H1 (cell line): ENCODE results near the gene PPP2R2C. TPM values are rescaled to one million over a fixed set of nuclear protein-coding genes. Genes with fewer than 3 reads are reported as not detected.

Source experiments
- CTCF ChIA-PET: fragments of 300-600 bp; sonication (Branson Sonifier 250); formaldehyde crosslinking; loops from one replicate; lab custom pipeline; 2021; ENCODE audit not compliant: partially characterized antibody; lab: Charles Lee
- POLR2A ChIA-PET: fragments of 300-600 bp; sonication (Branson Sonifier 250); formaldehyde crosslinking; loops from one replicate; lab custom pipeline; 2021; ENCODE audit warnings: inconsistent platforms; ENCODE audit not compliant: partially characterized antibody; lab: Charles Lee
- DNase-seq, 2 experiments: peaks; one replicate each; pipeline versions ENCODE4 v3.0.0 to v3.0.0-alpha.2; 2010 to 2022; ENCODE audit warnings: low spot score in 2 of 2, low read depth in 1 of 2, mixed read lengths in 1 of 2
- FAIRE-seq: peaks from 2 replicates; lab custom pipeline; 2011; peaks lifted over from hg19 to GRCh38; lab: Jason Lieb, UNC
- H2AFZ ChIP-seq: 2 replicates; pipeline ENCODE4 v1.8.1; 2012; ENCODE audit warnings: low read length, inconsistent platforms
- H2AK5ac ChIP-seq: 2 replicates; pipeline ENCODE4 v1.6.1; 2013; ENCODE audit warnings: low read depth, low read length
- H2BK120ac ChIP-seq: replicated peaks from 2 replicates; pipeline ENCODE3; 2013; ENCODE audit warnings: low read depth, low read length, inconsistent platforms
- H2BK12ac ChIP-seq: 2 replicates; pipeline ENCODE4 v1.6.1; 2013; ENCODE audit warnings: low read depth, low read length
- H2BK15ac ChIP-seq: 2 replicates; pipeline ENCODE4 v1.6.1; 2013; ENCODE audit warnings: low read length
- H2BK20ac ChIP-seq: 2 replicates; pipeline ENCODE4 v1.6.1; 2013; ENCODE audit warnings: low read length
- H2BK5ac ChIP-seq: 2 replicates; pipeline ENCODE4 v1.6.1; 2013; ENCODE audit warnings: low read depth, low read length
- H3K14ac ChIP-seq: 2 replicates; pipeline ENCODE4 v1.6.1; 2013; ENCODE audit warnings: inconsistent platforms; ENCODE audit not compliant: insufficient read length
- H3K18ac ChIP-seq: 2 replicates; pipeline ENCODE4 v1.6.1; 2013; ENCODE audit warnings: low read length; ENCODE audit errors: extremely low read depth
- H3K23ac ChIP-seq: 2 replicates; pipeline ENCODE4 v1.6.1; 2013; ENCODE audit warnings: inconsistent platforms; ENCODE audit not compliant: insufficient read length
- H3K23me2 ChIP-seq: 2 replicates; pipeline ENCODE4 v1.6.1; 2013; ENCODE audit warnings: low read depth, low read length
- H3K27ac ChIP-seq: 2 replicates; pipeline ENCODE4 v1.6.1; 2011; ENCODE audit warnings: low read depth, low read length, inconsistent platforms
- H3K27me3 ChIP-seq, 4 experiments: replicated peaks in 1 of 4; 1 replicate in 1 of 4; 2 replicates in 3 of 4; pipeline versions ENCODE4 v1.6.1 to v1.8.1; 2011 to 2013; ENCODE audit warnings: low read length in 3 of 4, mild to moderate bottlenecking in 3 of 4, inconsistent platforms in 2 of 4, mixed read lengths in 2 of 4, moderate library complexity in 1 of 4; ENCODE audit not compliant: control insufficient read depth in 3 of 4, insufficient read depth in 3 of 4; ENCODE audit errors: extremely low read depth in 1 of 4
- H3K36me3 ChIP-seq, 4 experiments: 2 replicates each; pipeline versions ENCODE4 v1.6.1 to v1.8.1; 2011 to 2013; ENCODE audit warnings: mild to moderate bottlenecking in 4 of 4, low read length in 3 of 4, moderate library complexity in 2 of 4, control low read depth in 1 of 4, inconsistent platforms in 1 of 4; ENCODE audit not compliant: insufficient read depth in 4 of 4, control insufficient read depth in 2 of 4
- H3K4ac ChIP-seq: replicated peaks from 2 replicates; pipeline ENCODE3; 2013; ENCODE audit warnings: low read length, low read depth, mixed read lengths, inconsistent platforms; ENCODE audit not compliant: insufficient read length
- H3K4me1 ChIP-seq, 4 experiments: replicated peaks in 1 of 4; 1 replicate in 1 of 4; 2 replicates in 3 of 4; pipeline versions ENCODE4 v1.6.1 to v1.8.1; 2011 to 2013; ENCODE audit warnings: low read length in 3 of 4, inconsistent platforms in 2 of 4, mixed read lengths in 1 of 4; ENCODE audit not compliant: insufficient read depth in 4 of 4, control insufficient read depth in 3 of 4
- H3K4me2 ChIP-seq, 2 experiments: 2 replicates each; pipeline versions ENCODE4 v1.6.1 to v1.8.1; 2011 to 2013; ENCODE audit warnings: low read depth in 2 of 2, low read length in 2 of 2, control low read depth in 1 of 2, inconsistent platforms in 1 of 2, mild to moderate bottlenecking in 1 of 2; ENCODE audit not compliant: insufficient read depth in 1 of 2
- H3K4me3 ChIP-seq, 4 experiments: fragments of 200-600, 300-600 bp in 1 of 4; sonication (generic), shearing (Covaris generic), sonication (Bioruptor Twin) in 1 of 4; 2 replicates each; pipeline versions ENCODE4 v1.5.1 to v1.8.1; 2011 to 2016; ENCODE audit warnings: low read length in 4 of 4, low read depth in 3 of 4, control low read depth in 2 of 4, inconsistent platforms in 2 of 4, mild to moderate bottlenecking in 2 of 4, mixed read lengths in 1 of 4, moderate library complexity in 1 of 4; ENCODE audit not compliant: insufficient read depth in 2 of 4; ENCODE audit errors: extremely low read depth in 1 of 4
- H3K56ac ChIP-seq: replicated peaks from 2 replicates; pipeline ENCODE3; 2013; ENCODE audit warnings: low read depth, mild to moderate bottlenecking, mixed read lengths, low read length, inconsistent platforms; ENCODE audit not compliant: insufficient read length
- H3K79me1 ChIP-seq: 2 replicates; pipeline ENCODE4 v1.6.1; 2013; ENCODE audit warnings: low read depth, low read length, control low read depth
- H3K79me2 ChIP-seq, 2 experiments: 2 replicates each; pipeline versions ENCODE4 v1.6.1 to v1.8.1; 2012 to 2013; ENCODE audit warnings: low read length in 2 of 2, mild to moderate bottlenecking in 2 of 2, inconsistent platforms in 1 of 2; ENCODE audit not compliant: insufficient read depth in 2 of 2, control insufficient read depth in 1 of 2
- H3K9ac ChIP-seq, 4 experiments: replicated peaks in 1 of 4; 1 replicate in 1 of 4; 2 replicates in 3 of 4; pipeline versions ENCODE4 v1.6.1 to v1.8.1; 2011 to 2013; ENCODE audit warnings: low read depth in 3 of 4, low read length in 3 of 4, control low read depth in 2 of 4, mild to moderate bottlenecking in 2 of 4, moderate library complexity in 2 of 4, inconsistent platforms in 1 of 4; ENCODE audit errors: extremely low read depth in 1 of 4
- H3K9me3 ChIP-seq, 2 experiments: 2 replicates each; pipeline versions ENCODE4 v1.6.1 to v1.8.1; 2012 to 2013; ENCODE audit warnings: mild to moderate bottlenecking in 2 of 2, moderate library complexity in 2 of 2, control low read depth in 1 of 2, inconsistent platforms in 1 of 2, low read depth in 1 of 2, low read length in 1 of 2, mixed read lengths in 1 of 2; ENCODE audit not compliant: insufficient read depth in 2 of 2
- H4K20me1 ChIP-seq, 2 experiments: replicated peaks in 1 of 2; 2 replicates each; pipeline versions ENCODE3 to v1.8.1; 2011 to 2013; ENCODE audit warnings: inconsistent platforms in 2 of 2, low read length in 2 of 2, mild to moderate bottlenecking in 1 of 2; ENCODE audit not compliant: insufficient read depth in 2 of 2, control insufficient read depth in 1 of 2
- H4K5ac ChIP-seq: 2 replicates; pipeline ENCODE4 v1.6.1; 2013; ENCODE audit warnings: low read length, low read depth, mixed read lengths, inconsistent platforms; ENCODE audit not compliant: insufficient read length
- H4K8ac ChIP-seq: 2 replicates; pipeline ENCODE4 v1.8.0; 2013; ENCODE audit warnings: mild to moderate bottlenecking, moderate library complexity, low read length, inconsistent platforms; ENCODE audit not compliant: insufficient read depth; ENCODE audit errors: extremely low read depth
- H4K91ac ChIP-seq: replicated peaks from 2 replicates; pipeline ENCODE3; 2013; ENCODE audit warnings: low read length, mixed read lengths, inconsistent platforms; ENCODE audit not compliant: insufficient read length
- CBX5 ChIP-seq: fragments of 300-800, 300-1000 bp; sonication (generic); IDR thresholded peaks from 2 replicates; pipeline ENCODE4 v1.7.1; 2016; ENCODE audit warnings: antibody characterized with exemption, low read length, low read depth
- CTCF ChIP-seq, 3 experiments: IDR thresholded peaks; 1 replicate in 2 of 3; 2 replicates in 1 of 3; pipeline versions ENCODE4 v1.5.1 to v1.6.1; 2011; ENCODE audit warnings: low read length in 3 of 3, mild to moderate bottlenecking in 3 of 3, inconsistent platforms in 2 of 3, low read depth in 1 of 3, moderate library complexity in 1 of 3; ENCODE audit not compliant: insufficient read depth in 1 of 3; ENCODE audit errors: control extremely low read depth in 1 of 3
- E2F6 ChIP-seq: IDR thresholded peaks from 2 replicates; pipeline ENCODE4 v1.6.1; 2012; ENCODE audit warnings: inconsistent platforms
- MAFK ChIP-seq: IDR thresholded peaks from 2 replicates; pipeline ENCODE4 v1.6.1; 2012; ENCODE audit warnings: low read depth, mild to moderate bottlenecking, improper control_type of control experiment, low read length
- PHF8 ChIP-seq: fragments of 200-600 bp; sonication (generic); conservative IDR thresholded peaks from 2 replicates; pipeline ENCODE4 v1.7.1; 2012; ENCODE audit warnings: low read depth, mild to moderate bottlenecking, inconsistent platforms, low read length, moderate library complexity
- RAD21 ChIP-seq, 2 experiments: IDR thresholded peaks in 1 of 2; conservative IDR thresholded peaks in 1 of 2; 2 replicates each; pipeline ENCODE4 v1.6.1; 2011; ENCODE audit warnings: low read depth in 2 of 2, low read length in 2 of 2, improper control_type of control experiment in 1 of 2, inconsistent platforms in 1 of 2, mild to moderate bottlenecking in 1 of 2, moderate library complexity in 1 of 2
- RFX5 ChIP-seq: IDR thresholded peaks from 2 replicates; pipeline ENCODE4 v1.6.1; 2011; ENCODE audit warnings: low read depth, low read length, improper control_type of control experiment, borderline replicate concordance
- YY1 ChIP-seq: IDR thresholded peaks from 2 replicates; pipeline ENCODE4 v1.6.1; 2011; ENCODE audit warnings: low read depth, mild to moderate bottlenecking, low read length
- WGBS, 2 experiments: shearing (Covaris generic) in 1 of 2; methylation state at CpG; one replicate each; pipeline versions ENCODE4 v1.1.6 to v1.1.7; 2013 to 2015; ENCODE audit warnings: low lambda C conversion rate in 2 of 2, mixed read lengths in 2 of 2, inconsistent platforms in 1 of 2, low coverage in 1 of 2, missing lambda C conversion rate in 1 of 2; ENCODE audit not compliant: insufficient replicate concordance in 2 of 2, insufficient coverage in 1 of 2, insufficient read length in 1 of 2; ENCODE audit errors: extremely low coverage in 1 of 2, missing lambda C conversion rate in 1 of 2; 5-methylcytosine and 5-hydroxymethylcytosine counted together
- polyA plus RNA-seq, 7 experiments: library from polyadenylated mRNA; depleted of rRNA in 3 of 7; stranded (reverse) in 5 of 7; unstranded in 2 of 7; fragments of >200 nt in 5 of 7; fragments of 200-250 nt in 2 of 7; gene quantifications; 1 replicate in 5 of 7; 2 replicates in 1 of 7; 4 replicates in 1 of 7; pipeline versions ENCODE4 v1.2.1 to v1.2.3, GENCODE V29; 2011 to 2013; ENCODE audit warnings: missing spikeins in 2 of 7, mixed read lengths in 2 of 7
- total RNA-seq: library from RNA; stranded (reverse); fragmentation: NEBNext Ultra II Directional; extraction: Animal tissue kit (Norgen Biotek cat#: 25700); gene quantifications from 2 replicates; pipeline ENCODE4 v1.2.1, GENCODE V29; 2021

Gene PPP2R2C
- total and polyA plus RNA-seq, 2 of the 8 experiments (the other 6 are each of a cell fraction or from before 2014, with no cell fraction given): 6.4 TPM

GRCh38 chr4:6474053-6474568 lies 1.7 kb upstream of the PPP2R2C start:
- Histone ChIP-seq H3K36me3 (no peaks in the 10 kb centered on the region), H3K23me2 (peaks cover 12% of the 10 kb centered on the region; the same call in 1 of the 2 replicates), H4K91ac (no peak overlapping the region), H3K23ac (no peak overlapping the region), H3K27ac (no peak overlapping the region), H3K79me2 (no peaks in the 10 kb centered on the region), H2BK12ac (no peak overlapping the region), H3K9ac (no peak overlapping the region), H3K4me3 (no peak overlapping the region), H3K4me2 (no peak overlapping the region), H4K5ac (no peak overlapping the region), H2BK20ac (no peak overlapping the region), H3K4ac (no peak overlapping the region), H4K20me1 (peaks cover 0 to 3% of the 10 kb centered on the region in 2 experiments), H4K8ac (peak overlapping the region; percentile 22; the same call in 1 of the 2 replicates), H2AFZ (no peak overlapping the region), H2AK5ac (no peak overlapping the region), H3K27me3 (peaks cover 20 to 45% (median 38%) of the 10 kb centered on the region in 4 experiments), H3K14ac (no peak overlapping the region), H3K79me1 (no peaks in the 10 kb centered on the region), H3K18ac (no peak overlapping the region; the same call in 1 of the 2 replicates), H3K4me1 (peaks cover 0 to 16% (median 12%) of the 10 kb centered on the region in 4 experiments; a peak in 6 of 7 replicates), H2BK15ac (no peak overlapping the region; the same call in 1 of the 2 replicates), H2BK120ac (no peak overlapping the region), H3K56ac (no peak overlapping the region), H3K9me3 (no peaks in the 10 kb centered on the region), H2BK5ac (no peak overlapping the region; the same call in 1 of the 2 replicates)
- POLR2A ChIA-PET: interaction anchor here (0.6 to 0.7 kb wide), 2 partner anchors 126 to 208 kb away, joined by 3 read pairs; no protein-coding TSS in a partner anchor
- peak in 1 of 2 experiments; percentile 60 for DNase-seq
- WGBS, 2 experiments: 73% methylated on average over 5 of the region's 5 CpGs; no CpG with 5 or more reads in 1 of the 2 experiments
- CTCF ChIA-PET: interaction anchor here (0.6 to 2.7 kb wide), 34 partner anchors 8 to 1839 kb away, joined by 3 to 20 read pairs (median 3); no protein-coding TSS in a partner anchor
- no peak for FAIRE-seq
- TF ChIP-seq PHF8 (no peak), RFX5 (no peak), CBX5 (no peak), RAD21 (IDR thresholded peaks at IDR 0.05 in 1 of 2, conservative IDR thresholded peaks at IDR 0.05 in 1 of 2; ENCODE audit: low read depth in 2 of 2, low read length in 2 of 2) (peak; percentile 38 to 59; a peak in 3 of 4 replicates), E2F6 (no peak), YY1 (0 out of 2 replicates have a peak, but pooled peaks have one; percentile 16), CTCF (IDR thresholded peaks at IDR 0.05; ENCODE audit: control extremely low read depth in 1 of 3, insufficient read depth in 1 of 3, low read depth in 1 of 3, low read length in 3 of 3) (peak in 2 of 3 experiments; percentile 63 to 71; a peak in 3 of 4 replicates), MAFK (no peak)
